ENCODE results near the gene SIKE1.

GRCh38 chr1:114753143-114753542 lies 27.3 kb downstream of the SIKE1 start:
- TF ChIP-seq EZH2 (IDR thresholded peaks at IDR 0.05) (no peak), POLR2AphosphoS5 (IDR thresholded peaks at IDR 0.05; ENCODE audit: borderline replicate concordance, low read depth, low read length) (no peak)
